Smooth muscle cell (in vitro differentiated cells): Measurements from ENCODE around the gene POLR3GL. TPM values are rescaled to one million over a fixed set of nuclear protein-coding genes. Genes with fewer than 3 reads are reported as not detected.
A peak's percentile ranks its signal among the peaks of the same experiment; 100 is the strongest.
"Not testable (repeated sequence)": the region's sequence is repeated elsewhere in the genome, so short reads cannot be mapped to it uniquely, and the experiment has no call there.

ENCODE experiments used
- DNase-seq: peaks from one replicate; lab custom pipeline; 2025; ENCODE audit not compliant: unreplicated experiment; lab: John Stamatoyannopoulos, UW
- H2AFZ ChIP-seq: fragments of 200-600 bp; sonication (generic); 2 replicates; pipeline ENCODE4 v1.6.0; 2016; ENCODE audit warnings: antibody characterized with exemption, low read depth, mild to moderate bottlenecking
- H3F3A ChIP-seq: fragments of 200-600 bp; sonication (generic); 2 replicates; pipeline ENCODE4 v1.6.0; 2017; ENCODE audit warnings: antibody characterized with exemption, low read depth
- H3K27ac ChIP-seq: fragments of 200-600 bp; sonication (generic); 2 replicates; pipeline ENCODE4 v1.5.1; 2016; ENCODE audit warnings: low read depth, mild to moderate bottlenecking
- H3K27me3 ChIP-seq: fragments of 200-600 bp; sonication (generic); 2 replicates; pipeline ENCODE4 v1.6.1; 2016; ENCODE audit warnings: low read depth, mild to moderate bottlenecking
- H3K36me3 ChIP-seq: fragments of 200-600 bp; sonication (generic); 2 replicates; pipeline ENCODE4 v1.5.1; 2016; ENCODE audit warnings: low read depth
- H3K4me1 ChIP-seq: fragments of 200-600 bp; sonication (generic); 2 replicates; pipeline ENCODE4 v1.5.1; 2016; ENCODE audit warnings: low read depth
- H3K4me2 ChIP-seq: fragments of 200-600 bp; sonication (generic); 2 replicates; pipeline ENCODE4 v1.6.0; 2016; ENCODE audit warnings: mild to moderate bottlenecking
- H3K4me3 ChIP-seq: fragments of 200-600 bp; sonication (generic); 2 replicates; pipeline ENCODE4 v1.5.1; 2016; ENCODE audit warnings: mild to moderate bottlenecking
- H3K79me2 ChIP-seq: fragments of 200-600 bp; sonication (generic); 2 replicates; pipeline ENCODE4 v1.6.0; 2016; ENCODE audit warnings: low read depth, mild to moderate bottlenecking
- H3K9ac ChIP-seq: fragments of 200-600 bp; sonication (generic); 2 replicates; pipeline ENCODE4 v1.6.0; 2016; ENCODE audit warnings: low read depth
- H3K9me3 ChIP-seq: fragments of 200-600 bp; sonication (generic); replicated peaks from 2 replicates; pipeline ENCODE4 v1.5.1; 2016; ENCODE audit warnings: low read depth
- H4K20me1 ChIP-seq: fragments of 200-600 bp; sonication (generic); 2 replicates; pipeline ENCODE4 v1.6.0; 2016; ENCODE audit warnings: low read depth
- WGBS: methylation state at CpG from one replicate; pipeline ENCODE4 v1.1.7; 2016; ENCODE audit warnings: low lambda C conversion rate; 5-methylcytosine and 5-hydroxymethylcytosine counted together
- polyA plus RNA-seq: library from polyadenylated mRNA; unstranded; fragments of >200 nt; fragmentation: Nextera tagmentation; extraction: Ambion mirVana; gene quantifications from 2 replicates; pipeline ENCODE4 v1.2.1, GENCODE V29; 2016
- total RNA-seq: library from RNA; depleted of rRNA; stranded (reverse); fragments of >200 nt; gene quantifications from 2 replicates; pipeline ENCODE4 v1.2.3, GENCODE V29; 2014
- TF ChIP-seq, protein P1 (sequence below): fragments of 200-600 bp; sonication (generic); IDR thresholded peaks from 2 replicates; pipeline ENCODE4 v1.5.1; 2017; ENCODE audit warnings: borderline replicate concordance, mild to moderate bottlenecking, antibody characterized with exemption; ENCODE audit not compliant: insufficient read depth, poor library complexity, severe bottlenecking

The POLR3GL gene
- total and polyA plus RNA-seq, 2 experiments from 2014 or later = 22.2 to 33.6 TPM

DNA sequence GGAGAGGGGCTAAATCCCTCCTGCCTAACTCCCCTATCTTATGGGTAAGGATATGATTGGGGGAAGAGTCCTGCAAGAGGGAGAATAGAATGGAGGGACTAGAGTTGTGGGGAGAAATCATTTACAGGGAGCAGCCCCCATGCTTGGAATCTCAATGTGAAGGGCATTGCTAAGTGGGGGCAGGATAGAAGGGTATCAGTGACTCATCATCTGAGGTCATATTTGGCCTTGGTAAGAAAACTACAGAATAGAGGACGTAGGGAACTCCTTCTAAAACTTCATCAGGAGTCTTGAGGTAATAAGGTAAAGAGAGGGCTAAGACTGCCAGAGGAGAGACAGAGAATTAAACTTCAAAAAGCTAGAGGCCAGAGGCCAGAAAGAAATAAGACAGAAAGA lies 56.6 kb downstream of the POLR3GL start:
- H3K4me3 ChIP-seq = no peak overlapping the region

DNA sequence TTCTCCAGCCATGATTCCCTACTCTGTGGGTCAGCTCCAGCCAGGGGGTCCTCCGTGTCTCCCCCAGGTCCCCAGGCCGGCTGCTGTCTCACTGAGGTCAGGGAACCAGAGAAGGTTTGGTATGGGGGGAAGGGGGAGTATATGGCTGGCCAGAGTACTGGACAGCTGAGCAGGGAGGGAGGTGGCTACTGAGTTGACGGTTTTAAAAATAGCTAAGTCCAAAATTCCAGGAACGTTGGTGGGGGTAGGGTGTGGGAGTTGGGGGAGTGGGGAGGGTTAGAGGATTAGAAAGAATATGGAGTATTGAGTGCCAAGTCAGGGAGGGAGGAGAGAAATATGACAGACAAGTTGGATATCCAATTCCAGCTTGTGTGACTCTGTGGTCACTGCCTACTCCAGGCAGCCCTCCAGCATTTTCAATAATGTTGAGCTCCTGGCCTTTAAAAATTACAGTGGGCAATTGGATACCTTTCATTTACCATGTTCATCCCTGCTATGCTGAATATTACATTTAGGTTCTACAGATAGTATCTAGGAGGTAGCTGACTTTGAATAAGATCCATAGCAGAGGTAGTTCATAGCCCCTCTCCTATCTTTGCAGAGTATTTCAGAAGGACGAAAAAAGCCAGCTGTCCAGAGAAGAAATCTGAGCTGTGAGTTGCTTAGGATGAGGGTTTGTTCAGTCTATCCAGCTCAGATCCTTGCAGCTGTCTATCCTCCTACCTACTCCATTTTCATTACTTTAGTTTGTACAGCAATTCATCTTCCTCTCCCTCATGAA lies 57.3 kb downstream of the POLR3GL start, which contains the start of gene HJV:
TSS of gene HJV (minus strand) at position 114 of the 781 bp plus-strand sequence. CDS start 1,504 bp downstream, outside the sequence.
- Histone ChIP-seq H4K20me1 (no peaks in the 10 kb centered on the region), H3K4me3 (no peak within 1 kb of the TSS), H3K79me2 (no peaks in the 10 kb centered on the region), H3K4me1 (no peaks in the 10 kb centered on the region), H3K9me3 (no peaks in the 10 kb centered on the region), H2AFZ (no peak within 1 kb of the TSS), H3F3A (no peaks in the 10 kb centered on the region), H3K9ac (no peak within 1 kb of the TSS), H3K4me2 (no peak within 1 kb of the TSS), H3K36me3 (no peaks in the 10 kb centered on the region), H3K27ac (no peak within 1 kb of the TSS), H3K27me3 (peaks cover 53% of the 10 kb centered on the region)
- TF ChIP-seq, protein P1, sequence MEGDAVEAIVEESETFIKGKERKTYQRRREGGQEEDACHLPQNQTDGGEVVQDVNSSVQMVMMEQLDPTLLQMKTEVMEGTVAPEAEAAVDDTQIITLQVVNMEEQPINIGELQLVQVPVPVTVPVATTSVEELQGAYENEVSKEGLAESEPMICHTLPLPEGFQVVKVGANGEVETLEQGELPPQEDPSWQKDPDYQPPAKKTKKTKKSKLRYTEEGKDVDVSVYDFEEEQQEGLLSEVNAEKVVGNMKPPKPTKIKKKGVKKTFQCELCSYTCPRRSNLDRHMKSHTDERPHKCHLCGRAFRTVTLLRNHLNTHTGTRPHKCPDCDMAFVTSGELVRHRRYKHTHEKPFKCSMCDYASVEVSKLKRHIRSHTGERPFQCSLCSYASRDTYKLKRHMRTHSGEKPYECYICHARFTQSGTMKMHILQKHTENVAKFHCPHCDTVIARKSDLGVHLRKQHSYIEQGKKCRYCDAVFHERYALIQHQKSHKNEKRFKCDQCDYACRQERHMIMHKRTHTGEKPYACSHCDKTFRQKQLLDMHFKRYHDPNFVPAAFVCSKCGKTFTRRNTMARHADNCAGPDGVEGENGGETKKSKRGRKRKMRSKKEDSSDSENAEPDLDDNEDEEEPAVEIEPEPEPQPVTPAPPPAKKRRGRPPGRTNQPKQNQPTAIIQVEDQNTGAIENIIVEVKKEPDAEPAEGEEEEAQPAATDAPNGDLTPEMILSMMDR = no peak
- no peak for DNase-seq
- WGBS = 78% methylated on average over 4 of the region's 5 CpGs

More for the DNA sequence above, 56.6 kb downstream of the POLR3GL start:
- no peaks in the 10 kb centered on the region for H3K36me3 ChIP-seq
- H3K9ac ChIP-seq = no peak overlapping the region
- H3K27ac ChIP-seq = no peak overlapping the region
- no peak for DNase-seq
- no peaks in the 10 kb centered on the region for H3K4me1 ChIP-seq
- H2AFZ ChIP-seq = no peak overlapping the region
- TF ChIP-seq, protein P1 = no peak
- no peaks in the 10 kb centered on the region for H4K20me1 ChIP-seq
- WGBS = 81% methylated on average over 1 of the region's 1 CpG
- H3K4me2 ChIP-seq = no peak overlapping the region
- no peaks in the 10 kb centered on the region for H3F3A ChIP-seq
- H3K79me2 ChIP-seq = no peaks in the 10 kb centered on the region
- peaks cover 57% of the 10 kb centered on the region for H3K27me3 ChIP-seq
- no peaks in the 10 kb centered on the region for H3K9me3 ChIP-seq

DNA sequence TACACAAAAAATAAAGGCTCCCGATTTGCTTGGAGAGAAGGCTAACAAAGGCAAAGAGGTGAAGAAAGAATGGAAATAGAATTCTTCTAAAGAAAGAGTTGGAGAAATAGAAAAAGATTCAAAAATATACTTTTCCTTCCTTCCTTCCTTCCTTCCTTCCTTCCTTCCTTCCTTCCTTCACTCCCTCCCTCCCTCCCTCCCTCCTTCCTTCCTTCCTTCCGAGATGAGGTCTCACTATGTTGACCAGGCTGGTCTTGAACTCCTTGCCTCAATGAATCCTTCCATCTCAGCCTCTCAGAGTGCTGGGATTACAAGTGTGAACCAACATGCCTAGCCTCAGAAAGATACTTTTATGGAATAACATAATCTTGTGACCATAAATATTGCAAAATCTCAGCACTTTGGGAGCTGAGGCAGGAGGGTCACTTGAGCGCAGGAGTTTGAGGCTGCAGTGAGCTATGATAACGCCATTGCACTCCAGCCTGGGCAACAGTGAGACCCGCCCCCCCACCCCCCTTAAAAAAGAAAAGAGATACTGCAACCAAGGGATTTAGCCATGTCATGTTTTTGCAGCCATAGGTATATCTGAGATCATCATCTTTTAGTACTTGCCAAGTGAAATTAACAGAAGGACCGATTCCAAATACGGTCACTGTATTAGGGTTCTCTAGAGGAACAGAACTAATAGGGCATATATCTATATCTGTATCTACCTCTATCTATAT lies 58.1 kb downstream of the POLR3GL start:
- H2AFZ ChIP-seq = no peak overlapping the region
- DNase-seq = no peak
- H3K36me3 ChIP-seq = no peaks in the 10 kb centered on the region
- H3K4me3 ChIP-seq = no peak overlapping the region
- no peaks in the 10 kb centered on the region for H4K20me1 ChIP-seq
- H3K4me1 ChIP-seq = no peaks in the 10 kb centered on the region
- no peak overlapping the region for H3K9ac ChIP-seq
- H3F3A ChIP-seq = no peaks in the 10 kb centered on the region
- peaks cover 45% of the 10 kb centered on the region for H3K27me3 ChIP-seq
- H3K79me2 ChIP-seq = no peaks in the 10 kb centered on the region
- no peak overlapping the region for H3K4me2 ChIP-seq
- H3K27ac ChIP-seq = no peak overlapping the region
- TF ChIP-seq, protein P1 = no peak
- WGBS = 90% methylated on average over 6 of the region's 7 CpGs
- H3K9me3 ChIP-seq = no peaks in the 10 kb centered on the region

DNA sequence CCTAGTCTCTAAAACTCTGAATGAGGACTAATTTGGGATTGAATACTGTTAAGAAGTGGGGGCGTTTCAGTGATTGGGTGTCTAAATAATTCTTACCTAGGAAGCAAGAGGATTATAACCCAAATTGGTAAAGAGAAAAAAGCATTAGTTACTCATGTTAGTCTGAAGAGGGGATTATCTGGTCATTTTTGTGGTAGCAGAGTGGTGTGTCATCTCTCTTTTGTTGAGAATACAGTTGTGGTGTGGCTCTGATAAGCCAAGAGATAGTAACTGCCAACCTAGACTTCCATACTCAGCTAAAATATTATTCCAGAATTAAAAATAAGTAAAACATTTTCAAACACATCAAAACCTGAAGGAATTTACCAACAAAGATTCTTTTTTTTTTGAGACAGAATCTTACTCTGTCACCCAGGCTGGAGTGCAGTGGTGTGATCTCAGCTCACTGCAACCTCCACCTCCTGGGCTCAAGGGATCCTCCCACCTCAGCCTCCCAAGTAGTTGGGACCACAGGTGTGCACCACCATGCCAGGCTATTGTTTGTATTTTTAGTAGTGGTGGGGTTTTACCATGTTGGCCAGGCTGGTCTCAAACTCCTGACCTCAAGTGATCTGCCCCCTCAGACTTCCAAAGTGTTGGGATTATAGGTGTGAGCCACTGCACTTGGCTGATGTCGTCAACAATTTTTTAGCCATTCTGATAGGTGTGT lies 61.5 kb downstream of the POLR3GL start:
- H2AFZ ChIP-seq, H3K36me3 ChIP-seq: not testable (repeated sequence)
- WGBS = 80% methylated on average over 2 of the region's 2 CpGs

GRCh38 chr1:146026650-146027049 lies 62.2 kb downstream of the POLR3GL start:
- H3K27me3 ChIP-seq, H3K9ac ChIP-seq, H3K79me2 ChIP-seq, H3F3A ChIP-seq, H3K36me3 ChIP-seq, H2AFZ ChIP-seq, H3K4me2 ChIP-seq, H3K27ac ChIP-seq, H3K4me3 ChIP-seq, H3K9me3 ChIP-seq, H3K4me1 ChIP-seq, H4K20me1 ChIP-seq, DNase-seq: not testable (repeated sequence)
- 94% methylated on average over 1 of the region's 1 CpG for WGBS

More for the DNA sequence above, 61.5 kb downstream of the POLR3GL start:
- Histone ChIP-seq H3K27me3 (peaks cover 12% of the 10 kb centered on the region), H3K27ac (peak overlapping the region; percentile 28)
- DNase-seq, H3K4me3 ChIP-seq, H3K79me2 ChIP-seq, H3K9ac ChIP-seq, H4K20me1 ChIP-seq, H3K4me2 ChIP-seq, H3F3A ChIP-seq, H3K9me3 ChIP-seq, H3K4me1 ChIP-seq: not testable (repeated sequence)
